Measurements from ENCODE around the gene NT5C3A.
A peak's percentile ranks its signal among the peaks of the same experiment; 100 is the strongest.

NT5C3A gene

DNA sequence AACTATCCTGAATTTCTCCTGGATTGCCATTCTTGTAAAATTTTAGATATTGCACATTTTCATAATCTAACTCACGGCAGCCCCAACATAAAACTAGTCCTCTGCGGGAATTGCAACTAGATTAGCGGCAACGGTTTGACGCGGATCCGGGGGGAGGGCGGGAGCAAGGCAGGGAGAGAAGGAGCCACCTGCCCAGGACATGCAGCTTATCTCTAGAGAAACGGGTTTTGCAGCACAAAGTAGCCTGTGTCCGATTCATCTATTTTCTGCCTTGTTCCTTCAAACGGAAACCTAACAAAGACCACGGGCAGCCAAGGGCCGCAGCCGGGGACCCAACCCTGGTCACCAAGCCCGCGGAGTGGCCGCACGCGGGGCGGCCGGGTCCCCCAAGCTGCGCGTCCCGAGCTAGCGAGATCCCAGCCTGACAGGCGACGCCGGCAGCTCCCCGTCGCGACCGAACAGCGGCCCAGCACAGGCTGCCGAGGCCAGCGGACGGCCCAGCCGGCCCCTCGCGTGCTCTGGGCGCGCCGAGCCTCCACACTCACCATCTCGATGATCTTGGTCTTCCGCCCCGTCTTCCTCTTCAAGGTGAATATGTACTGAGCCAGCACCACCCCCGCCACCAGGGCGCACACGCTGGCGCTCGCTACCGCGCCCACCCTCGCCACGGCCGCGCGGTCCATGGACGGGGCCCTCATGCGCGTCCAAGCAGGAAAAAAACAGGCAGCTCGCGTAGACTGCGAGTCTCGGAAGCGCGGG is at the start of gene NT5C3A:
NT5C3A (minus strand) TSS at position 754 of the 759 bp plus-strand sequence; CDS start at position 683, 71 bp downstream.
- TF ChIP-seq, protein P1, sequence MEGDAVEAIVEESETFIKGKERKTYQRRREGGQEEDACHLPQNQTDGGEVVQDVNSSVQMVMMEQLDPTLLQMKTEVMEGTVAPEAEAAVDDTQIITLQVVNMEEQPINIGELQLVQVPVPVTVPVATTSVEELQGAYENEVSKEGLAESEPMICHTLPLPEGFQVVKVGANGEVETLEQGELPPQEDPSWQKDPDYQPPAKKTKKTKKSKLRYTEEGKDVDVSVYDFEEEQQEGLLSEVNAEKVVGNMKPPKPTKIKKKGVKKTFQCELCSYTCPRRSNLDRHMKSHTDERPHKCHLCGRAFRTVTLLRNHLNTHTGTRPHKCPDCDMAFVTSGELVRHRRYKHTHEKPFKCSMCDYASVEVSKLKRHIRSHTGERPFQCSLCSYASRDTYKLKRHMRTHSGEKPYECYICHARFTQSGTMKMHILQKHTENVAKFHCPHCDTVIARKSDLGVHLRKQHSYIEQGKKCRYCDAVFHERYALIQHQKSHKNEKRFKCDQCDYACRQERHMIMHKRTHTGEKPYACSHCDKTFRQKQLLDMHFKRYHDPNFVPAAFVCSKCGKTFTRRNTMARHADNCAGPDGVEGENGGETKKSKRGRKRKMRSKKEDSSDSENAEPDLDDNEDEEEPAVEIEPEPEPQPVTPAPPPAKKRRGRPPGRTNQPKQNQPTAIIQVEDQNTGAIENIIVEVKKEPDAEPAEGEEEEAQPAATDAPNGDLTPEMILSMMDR (IDR thresholded peaks at IDR 0.05; ENCODE audit: extremely low read depth, insufficient read depth, missing control alignments), result no peak
- DNase-seq (ENCODE audit: low spot score), result peak; percentile 63
- in situ Hi-C loops (cut with MboI; ENCODE audit: low pct_unique_long_range_greater_than_20kb, low sequenced_read_pairs, unreplicated experiment), result no loop called here

DNA sequence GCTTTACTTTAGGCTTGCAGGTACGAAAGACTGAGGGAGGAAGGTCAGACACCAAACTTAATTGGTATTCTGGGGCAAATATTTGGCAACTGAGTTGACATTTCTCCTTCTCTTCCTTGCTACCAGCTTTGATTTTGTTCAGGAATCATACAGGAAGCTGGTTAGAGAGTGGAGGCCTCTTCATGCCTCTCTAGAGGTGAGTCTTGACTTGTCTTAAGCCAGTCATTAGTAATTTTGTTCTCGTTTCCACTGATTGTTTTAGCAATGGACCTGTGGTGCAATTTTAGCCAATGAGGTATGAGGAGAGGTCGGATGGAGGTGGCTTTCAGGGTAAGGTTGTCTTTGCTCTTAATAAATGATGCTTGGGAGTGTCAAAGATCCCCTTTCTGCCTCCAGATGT is 49.0 kb upstream of the NT5C3A start:
- DNase-seq (ENCODE audit: low spot score), result no peak
- in situ Hi-C loops (cut with MboI; ENCODE audit: low pct_unique_long_range_greater_than_20kb, low sequenced_read_pairs, unreplicated experiment), result no loop called here
- TF ChIP-seq, protein P1 (IDR thresholded peaks at IDR 0.05; ENCODE audit: extremely low read depth, insufficient read depth, missing control alignments), result no peak

DNA sequence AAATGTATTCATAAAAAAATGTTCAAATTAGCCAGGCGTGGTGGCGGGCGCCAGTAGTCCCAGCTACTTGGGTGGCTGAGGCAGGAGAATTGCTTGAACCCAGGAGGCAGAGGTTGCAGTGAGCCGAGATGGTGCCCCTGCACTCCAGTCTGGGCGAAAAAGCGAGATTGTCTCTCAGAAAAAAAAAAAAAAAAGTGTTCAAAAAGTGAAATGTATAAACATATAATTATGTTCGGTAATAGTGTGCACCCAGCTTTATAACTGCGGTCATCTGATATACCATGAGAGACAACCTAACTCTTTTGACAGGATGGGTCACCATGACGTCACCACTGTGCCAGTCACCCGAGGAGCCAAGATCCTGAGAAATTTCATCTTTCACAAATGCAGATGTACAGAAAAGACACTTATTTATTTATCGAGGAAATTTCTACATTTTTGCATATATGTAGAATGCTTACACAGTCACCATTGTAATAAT is 47.2 kb upstream of the NT5C3A start:
- TF ChIP-seq, protein P1 (IDR thresholded peaks at IDR 0.05; ENCODE audit: extremely low read depth, insufficient read depth, missing control alignments), result no peak
- DNase-seq (ENCODE audit: low spot score), result no peak
- in situ Hi-C loops (cut with MboI; ENCODE audit: low pct_unique_long_range_greater_than_20kb, low sequenced_read_pairs, unreplicated experiment), result no loop called here

DNA sequence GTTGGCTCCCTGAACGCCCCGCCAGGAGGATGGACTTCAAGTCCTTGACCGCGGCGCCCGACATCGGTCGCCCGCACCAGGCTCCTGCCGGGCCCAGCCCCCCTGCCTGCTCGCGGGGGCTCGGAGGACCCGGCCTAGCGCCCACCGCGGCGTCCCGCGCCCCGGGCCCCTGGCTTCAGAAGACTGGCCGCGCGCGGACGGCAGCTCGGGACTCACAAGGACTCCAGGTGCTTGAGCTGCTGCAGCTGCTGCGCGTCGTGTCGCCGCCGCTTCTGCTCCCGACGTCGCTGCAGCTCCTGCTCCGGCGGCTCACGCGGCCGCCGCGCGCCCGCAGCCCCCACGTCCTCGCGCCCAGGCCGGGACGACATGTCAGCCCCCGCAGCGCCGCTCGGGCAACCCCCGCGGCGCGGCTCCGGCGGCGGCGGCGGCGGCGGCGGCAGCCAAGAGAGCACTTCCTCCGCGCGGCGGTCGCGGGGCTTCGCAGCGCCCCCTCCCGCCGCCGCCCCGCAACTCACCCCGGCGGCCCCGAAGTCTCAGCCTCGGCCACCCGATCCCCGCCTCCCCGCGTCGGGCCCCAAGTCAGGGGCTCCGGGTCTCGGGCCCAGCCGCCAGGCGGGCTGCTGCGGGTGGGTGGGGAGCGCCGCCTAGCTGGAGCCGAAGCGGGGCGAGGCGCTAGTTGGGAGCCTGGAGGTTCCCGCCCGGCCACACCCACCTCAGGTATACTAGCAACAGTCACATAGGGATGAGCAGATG is 46.6 kb upstream of the NT5C3A start, which contains the start of gene RP9:
RP9 (minus strand) TSS at position 400 of the 753 bp plus-strand sequence; CDS start at position 368, 32 bp downstream.
- in situ Hi-C loops (cut with MboI; ENCODE audit: low pct_unique_long_range_greater_than_20kb, low sequenced_read_pairs, unreplicated experiment), result no loop called here
- TF ChIP-seq, protein P1 (IDR thresholded peaks at IDR 0.05; ENCODE audit: extremely low read depth, insufficient read depth, missing control alignments), result peak; percentile 81
- DNase-seq (ENCODE audit: low spot score), result peak; percentile 89

DNA sequence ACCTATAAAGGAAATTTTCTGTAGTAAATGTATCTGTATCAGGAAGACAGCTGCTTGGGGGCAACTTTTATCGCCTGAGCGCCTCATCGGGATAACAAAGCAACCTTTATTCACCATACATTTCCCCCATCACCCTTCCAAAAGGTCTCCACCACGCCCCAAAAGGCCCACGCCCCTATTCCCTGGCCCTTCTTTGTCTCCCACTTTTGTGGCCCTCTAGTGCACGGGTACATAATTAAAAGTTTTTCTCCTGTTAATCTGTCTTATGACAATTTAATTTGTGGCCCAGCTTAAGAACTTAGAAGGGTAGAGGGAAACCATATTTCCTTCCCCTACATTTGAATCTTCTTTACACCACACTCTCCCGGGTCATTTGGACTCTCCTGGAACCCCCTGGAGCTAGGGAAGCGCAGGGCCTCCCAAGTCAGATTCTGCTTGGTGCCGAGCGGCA is 46.0 kb upstream of the NT5C3A start:
- TF ChIP-seq, protein P1 (IDR thresholded peaks at IDR 0.05; ENCODE audit: extremely low read depth, insufficient read depth, missing control alignments), result no peak

More for the DNA sequence above, 46.0 kb upstream of the NT5C3A start:
- no peak for DNase-seq (ENCODE audit: low spot score)
- in situ Hi-C loops (cut with MboI; ENCODE audit: low pct_unique_long_range_greater_than_20kb, low sequenced_read_pairs, unreplicated experiment), result no loop called here
